GM21529 (cell line): ENCODE measurements around the gene PER1.

Source experiments
- ATAC-seq: cut with Tn5 transposase; IDR thresholded peaks from one replicate; pipeline ENCODE4 v1.9.1; 2021; ENCODE audit not compliant: unreplicated experiment

The PER1 gene

DNA sequence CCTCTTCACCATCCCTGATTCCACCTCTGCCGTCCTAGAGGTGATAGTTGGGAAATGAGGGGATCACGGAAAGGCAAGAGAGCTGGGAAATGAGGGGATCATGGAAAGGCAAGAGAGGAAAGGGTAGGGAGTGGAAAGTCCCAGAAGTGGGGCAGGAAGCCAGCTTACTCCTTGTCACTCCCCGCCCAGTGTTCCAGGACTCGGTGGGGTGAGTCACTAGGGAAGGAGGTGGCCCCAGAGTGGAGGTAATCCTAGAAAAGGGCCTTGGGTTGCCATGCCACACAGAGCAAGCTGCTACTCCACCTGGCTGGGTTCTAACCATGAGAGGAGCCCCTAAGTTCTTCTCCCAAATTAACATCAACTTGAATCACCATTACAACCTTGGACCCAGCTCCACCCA is 48.7 kb downstream of the PER1 start:
- no peak for ATAC-seq

- no peak for ATAC-seq
Measured at GRCh38 chr17:8101721-8102120, 50.5 kb downstream of the PER1 start.

DNA sequence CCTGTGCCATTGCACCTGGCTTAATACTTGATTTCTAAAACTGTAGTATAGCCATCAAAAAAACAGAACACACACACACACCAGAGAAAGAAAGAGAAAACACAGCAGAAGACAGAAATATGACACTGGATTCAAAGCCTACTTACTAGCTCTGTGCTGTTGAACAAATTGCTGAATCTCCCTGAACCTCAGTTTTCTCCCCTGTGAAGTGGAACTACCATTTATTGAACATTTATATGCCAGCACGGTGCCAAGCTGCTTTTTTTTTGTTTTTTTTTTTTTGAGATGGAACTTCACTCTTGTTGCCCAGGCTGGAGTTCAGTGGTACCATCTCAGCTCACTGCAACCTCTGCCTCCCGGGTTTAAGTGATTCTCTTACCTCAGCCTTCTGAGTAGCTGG is 51.4 kb downstream of the PER1 start:
- no peak for ATAC-seq

DNA sequence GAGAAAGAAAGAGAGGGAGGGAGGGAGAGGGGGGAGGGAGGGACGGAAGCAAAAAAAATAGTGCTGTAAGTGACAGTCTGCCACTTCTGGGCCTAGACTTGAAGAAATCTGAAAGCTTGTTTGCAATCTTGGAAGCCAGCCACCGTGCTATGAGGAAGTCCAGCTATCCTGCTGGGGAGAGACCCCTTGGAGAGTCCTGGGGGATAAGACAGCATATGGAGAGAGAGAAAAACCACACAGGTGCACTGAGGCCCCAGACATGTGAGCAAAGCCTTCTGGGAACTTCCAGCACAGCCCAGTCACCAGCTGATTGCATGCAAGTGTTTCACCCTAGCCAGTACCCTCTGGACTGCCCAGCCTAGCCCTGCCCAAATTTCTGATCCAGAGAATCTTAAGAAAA is 52.1 kb downstream of the PER1 start:
- no peak for ATAC-seq

- no peak for ATAC-seq
Measured at GRCh38 chr17:8096541-8096940, 55.7 kb downstream of the PER1 start.

GRCh38 chr17:8095361-8095760 is 56.8 kb downstream of the PER1 start:
- ATAC-seq, result no peak

- ATAC-seq, result peak; percentile 70
Measured at GRCh38 chr17:8091033-8091687, 61.0 kb downstream of the PER1 start.
